HG02852 (cell line): Measurements from ENCODE around the gene MYO1A.
A peak's percentile ranks its signal among the peaks of the same experiment; 100 is the strongest.
"Not testable (repeated sequence)": the region's sequence is repeated elsewhere in the genome, so short reads cannot be mapped to it uniquely, and the experiment has no call there.

Source experiments
- ATAC-seq: cut with Tn5 transposase; IDR thresholded peaks from one replicate; pipeline ENCODE4 v1.9.1; 2021; ENCODE audit warnings: mild to moderate bottlenecking, moderate library complexity; ENCODE audit not compliant: unreplicated experiment

Gene MYO1A

GRCh38 chr12:57087691-57088353, 37.9 kb upstream of the MYO1A start:
- ATAC-seq, result peak; percentile 34

- ATAC-seq, result peak; percentile 29
These were observed 37.2 kb upstream of the MYO1A start for GRCh38 chr12:57087010-57087690.

- ATAC-seq, result no peak
These were observed 36.6 kb upstream of the MYO1A start for GRCh38 chr12:57086493-57087009.

GRCh38 chr12:57085999-57086492, 36.1 kb upstream of the MYO1A start:
- ATAC-seq, result no peak

GRCh38 chr12:57080855-57081254, 30.9 kb upstream of the MYO1A start:
- ATAC-seq, result no peak

- no peak for ATAC-seq
These were observed 29.9 kb upstream of the MYO1A start for GRCh38 chr12:57079821-57080220.

GRCh38 chr12:57078519-57079404, 28.8 kb upstream of the MYO1A start, which contains the start of gene NEMP1:
NEMP1 (minus strand) TSS chr12:57078791; CDS start chr12:57078745, 46 bp downstream.
- peak; percentile 98 for ATAC-seq

- not testable (repeated sequence) for ATAC-seq
These were observed 23.9 kb upstream of the MYO1A start for GRCh38 chr12:57073566-57074450.

- ATAC-seq, result no peak
These were observed 22.7 kb upstream of the MYO1A start for GRCh38 chr12:57072661-57073060.

- peak; percentile 85 for ATAC-seq
These were observed 19.6 kb upstream of the MYO1A start for GRCh38 chr12:57069523-57069922.

- ATAC-seq, result no peak
These were observed 16.3 kb upstream of the MYO1A start for GRCh38 chr12:57066245-57066644.

GRCh38 chr12:57063991-57064685, 14.2 kb upstream of the MYO1A start:
- ATAC-seq, result peak; percentile 81

- ATAC-seq, result no peak
These were observed 8.5 kb upstream of the MYO1A start for GRCh38 chr12:57058454-57058853.

GRCh38 chr12:57057067-57057751, 7.3 kb upstream of the MYO1A start:
- ATAC-seq, result no peak

- ATAC-seq, result no peak
These were observed 5.9 kb upstream of the MYO1A start for GRCh38 chr12:57055824-57056223.

GRCh38 chr12:57053901-57054300, 4.0 kb upstream of the MYO1A start:
- ATAC-seq, result not testable (repeated sequence)

- not testable (repeated sequence) for ATAC-seq
These were observed 3.2 kb upstream of the MYO1A start for GRCh38 chr12:57053146-57053545.

- ATAC-seq, result no peak
These were observed 1.1 kb upstream of the MYO1A start for GRCh38 chr12:57051011-57051410.

- no peak for ATAC-seq
These were observed 846 bp downstream of the MYO1A start for GRCh38 chr12:57049119-57049446.
